ENCODE results near the gene DUSP7.

- TF ChIP-seq CTCF (conservative IDR thresholded peaks at IDR 0.05; ENCODE audit: low read depth, low read length) (no peak), EZH2phosphoT487 (IDR thresholded peaks at IDR 0.05; ENCODE audit: borderline replicate concordance, low read length) (no peak), EZH2 (IDR thresholded peaks at IDR 0.05; ENCODE audit: low read length, unreplicated experiment) (no peak)
Observed at GRCh38 chr3:52079958-52080357, 23.6 kb upstream of the DUSP7 start.
